RPMI8226 (cell line): ENCODE data around the gene CYP4Z1.
"Not testable (repeated sequence)": the region's sequence is repeated elsewhere in the genome, so short reads cannot be mapped to it uniquely, and the experiment has no call there.

ENCODE experiments used
- DNase-seq: peaks from one replicate; pipeline ENCODE4 v3.0.0-alpha.2; 2015

The CYP4Z1 gene

DNA sequence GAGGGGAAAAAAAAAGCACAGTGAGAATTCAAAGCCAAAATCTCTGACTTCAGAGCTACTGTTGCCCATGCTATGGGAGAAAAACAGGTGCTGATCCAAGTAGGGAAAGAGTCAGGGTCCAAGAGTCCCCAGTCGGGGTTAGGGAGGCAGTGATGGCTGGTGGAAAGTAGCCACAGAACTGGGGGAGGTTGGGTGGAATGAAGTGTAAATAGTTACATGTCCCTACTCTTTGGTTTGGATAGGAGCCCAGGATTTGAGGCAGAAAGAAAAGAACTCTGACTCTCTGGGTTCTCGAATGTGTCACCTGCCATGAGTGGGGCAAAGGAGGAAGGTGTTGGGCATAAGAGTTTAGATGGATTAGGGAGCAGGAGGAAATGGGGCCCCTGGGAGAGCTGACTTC lies 61.8 kb downstream of the CYP4Z1 start:
- not testable (repeated sequence) for DNase-seq

DNA sequence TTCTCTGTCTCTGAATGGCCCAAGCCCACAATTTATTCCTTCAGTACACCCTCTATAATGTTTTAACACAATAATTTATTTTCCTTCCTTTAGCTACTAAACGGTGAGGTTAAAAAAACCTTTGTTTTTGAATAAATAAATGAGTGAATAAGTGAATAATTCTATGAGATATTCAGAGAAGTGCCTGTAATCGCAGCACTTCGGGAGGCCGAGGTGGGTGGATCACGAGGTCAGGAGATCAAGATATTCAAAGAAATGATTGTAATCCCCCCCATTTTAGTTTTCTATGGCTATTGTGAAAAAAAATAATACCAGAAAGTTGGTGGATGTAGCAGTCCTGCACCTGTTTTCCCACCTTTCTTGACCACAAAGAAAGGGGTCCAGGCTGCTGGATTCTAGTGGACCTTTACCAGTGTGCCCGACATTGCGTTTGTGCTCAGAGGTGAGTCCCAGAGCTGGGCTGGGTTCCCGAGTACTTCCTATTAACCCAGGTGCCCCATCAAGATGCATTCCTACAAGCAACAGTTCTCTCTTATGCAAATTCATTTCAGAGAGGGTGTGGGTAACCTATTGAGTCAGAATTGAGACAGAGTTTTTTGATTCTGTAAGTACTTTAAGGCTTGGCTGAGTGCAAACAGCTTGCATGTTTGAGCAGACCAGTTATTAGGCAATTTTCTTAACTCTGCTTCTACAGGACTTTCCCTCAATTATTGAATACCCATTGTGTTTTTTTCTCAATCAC lies 62.6 kb downstream of the CYP4Z1 start:
- not testable (repeated sequence) for DNase-seq

DNA sequence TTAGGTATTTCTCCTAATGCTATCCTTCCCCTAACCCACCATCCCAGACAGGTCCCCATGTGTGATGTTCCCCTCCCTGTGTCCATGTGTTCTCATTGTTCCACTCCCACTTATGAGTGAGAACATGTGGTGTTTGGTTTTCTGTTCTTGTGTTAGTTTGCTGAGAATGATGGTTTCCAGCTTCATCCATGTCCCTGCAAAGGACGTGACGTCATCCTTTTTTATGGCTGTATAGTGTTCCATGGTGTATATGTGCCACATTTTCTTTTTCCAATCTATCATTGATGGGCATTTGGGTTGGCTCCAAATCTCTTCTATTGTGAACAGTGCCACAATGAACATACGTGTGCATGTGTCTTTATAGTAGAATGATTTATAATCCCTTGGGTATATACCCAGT lies 65.6 kb downstream of the CYP4Z1 start:
- DNase-seq, result not testable (repeated sequence)

DNA sequence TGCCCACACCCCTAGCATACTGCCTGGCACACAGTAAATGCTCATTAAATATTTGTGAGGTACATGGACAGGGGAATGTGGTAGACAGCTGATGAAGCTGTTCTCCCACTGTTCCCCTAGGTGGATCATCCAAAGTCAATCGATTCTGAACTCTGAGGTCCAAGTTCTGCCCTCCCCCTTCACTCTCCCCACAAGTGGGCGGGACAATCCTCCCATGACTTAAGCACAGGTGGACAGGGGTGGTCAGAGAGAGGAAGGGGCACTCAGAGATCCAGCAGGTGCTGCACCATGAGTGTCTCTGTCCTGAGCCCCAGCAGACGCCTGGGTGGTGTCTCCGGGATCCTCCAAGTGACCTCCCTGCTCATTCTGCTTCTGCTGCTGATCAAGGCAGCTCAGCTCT lies 70.2 kb downstream of the CYP4Z1 start, which contains the start of gene CYP4A22:
CYP4A22 (plus strand) TSS at position 244 of the 400 bp plus-strand sequence; CDS start at position 289, 45 bp downstream.
- DNase-seq, result no peak

DNA sequence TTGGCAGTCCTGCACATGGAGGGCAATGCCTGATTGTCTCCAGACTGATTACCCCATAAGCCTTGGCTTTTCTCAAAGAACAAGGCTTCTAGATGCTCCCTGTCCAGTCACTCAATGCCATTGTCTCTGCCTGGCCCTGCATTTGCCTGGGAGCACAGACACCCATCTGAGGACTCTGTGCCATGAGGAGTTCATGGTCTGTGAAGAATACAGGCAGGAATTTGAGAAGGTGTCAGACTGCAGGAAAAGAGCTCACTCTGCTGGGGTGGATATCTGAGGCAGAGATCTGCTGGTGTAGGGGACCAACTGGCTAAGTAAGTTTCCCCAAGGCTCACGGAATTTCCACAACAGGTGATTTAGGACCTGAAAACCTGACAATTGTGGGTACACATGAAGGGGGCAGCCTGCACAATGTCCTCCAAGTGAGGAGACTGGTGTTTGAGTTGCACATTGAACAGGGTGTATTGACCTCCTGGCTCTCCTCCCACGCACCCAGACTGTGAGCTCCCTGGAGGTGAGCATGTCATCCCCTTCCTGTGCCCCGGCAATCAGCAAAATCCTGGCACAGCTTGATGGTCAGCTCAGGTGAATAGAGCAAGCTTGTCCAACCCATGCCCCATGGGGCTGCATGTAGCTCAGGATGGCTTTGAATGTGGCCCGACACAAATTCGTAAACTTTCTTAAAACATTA lies 71.0 kb downstream of the CYP4Z1 start:
- no peak for DNase-seq

DNA sequence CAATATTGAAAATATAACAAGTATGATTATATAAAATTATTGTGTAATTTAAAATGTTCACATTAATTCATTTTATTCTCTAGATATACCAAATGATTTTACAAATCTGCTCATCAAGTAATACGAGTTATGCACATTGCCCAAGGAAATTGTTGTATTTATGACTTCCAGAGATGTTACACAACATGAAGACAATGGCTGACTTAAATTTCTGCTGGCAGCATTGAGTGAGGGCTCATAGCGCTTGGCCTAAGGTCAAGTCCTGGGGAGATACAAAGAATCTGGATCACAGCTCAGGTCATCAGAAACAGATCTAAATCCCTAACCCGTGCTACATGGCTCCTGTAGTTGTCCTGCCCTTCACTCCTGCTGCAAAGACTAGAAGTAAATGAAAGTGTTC lies 73.3 kb downstream of the CYP4Z1 start:
- not testable (repeated sequence) for DNase-seq

DNA sequence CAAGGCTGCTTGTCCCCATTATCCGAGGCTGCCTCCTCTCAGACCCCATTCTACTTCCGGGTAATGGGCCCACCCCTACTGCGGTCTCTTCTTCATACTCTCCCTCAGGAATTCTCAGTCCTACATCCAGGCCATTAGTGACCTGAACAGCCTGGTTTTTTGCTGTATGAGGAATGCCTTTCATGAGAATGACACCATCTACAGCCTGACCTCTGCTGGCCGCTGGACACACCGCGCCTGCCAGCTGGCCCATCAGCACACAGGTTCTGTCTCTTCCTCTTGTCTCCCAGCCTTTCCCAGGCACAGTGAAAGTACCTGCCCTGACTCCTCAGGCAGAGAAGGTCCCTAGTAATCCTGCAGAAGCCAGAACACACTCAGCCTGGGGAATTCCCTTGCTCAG lies 76.6 kb downstream of the CYP4Z1 start:
- DNase-seq, result not testable (repeated sequence)

DNA sequence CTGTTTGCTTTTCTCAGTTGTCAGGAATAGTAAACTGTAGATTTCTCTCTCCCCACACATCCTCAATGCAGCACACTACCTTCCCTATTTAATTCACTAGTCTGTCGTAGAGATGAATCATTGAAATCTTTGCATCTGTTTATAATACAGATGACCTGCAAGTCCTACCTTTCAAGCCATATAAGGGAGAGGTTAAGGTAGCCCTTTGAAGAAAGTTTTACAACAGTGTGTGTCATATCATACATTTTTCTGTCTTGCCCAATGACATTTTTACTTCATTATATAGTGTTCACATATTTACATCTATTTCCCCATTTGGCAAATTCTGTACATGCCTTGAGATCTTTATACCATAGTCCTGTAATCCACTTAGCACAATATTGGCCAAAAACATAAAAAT lies 79.5 kb downstream of the CYP4Z1 start:
- not testable (repeated sequence) for DNase-seq

DNA sequence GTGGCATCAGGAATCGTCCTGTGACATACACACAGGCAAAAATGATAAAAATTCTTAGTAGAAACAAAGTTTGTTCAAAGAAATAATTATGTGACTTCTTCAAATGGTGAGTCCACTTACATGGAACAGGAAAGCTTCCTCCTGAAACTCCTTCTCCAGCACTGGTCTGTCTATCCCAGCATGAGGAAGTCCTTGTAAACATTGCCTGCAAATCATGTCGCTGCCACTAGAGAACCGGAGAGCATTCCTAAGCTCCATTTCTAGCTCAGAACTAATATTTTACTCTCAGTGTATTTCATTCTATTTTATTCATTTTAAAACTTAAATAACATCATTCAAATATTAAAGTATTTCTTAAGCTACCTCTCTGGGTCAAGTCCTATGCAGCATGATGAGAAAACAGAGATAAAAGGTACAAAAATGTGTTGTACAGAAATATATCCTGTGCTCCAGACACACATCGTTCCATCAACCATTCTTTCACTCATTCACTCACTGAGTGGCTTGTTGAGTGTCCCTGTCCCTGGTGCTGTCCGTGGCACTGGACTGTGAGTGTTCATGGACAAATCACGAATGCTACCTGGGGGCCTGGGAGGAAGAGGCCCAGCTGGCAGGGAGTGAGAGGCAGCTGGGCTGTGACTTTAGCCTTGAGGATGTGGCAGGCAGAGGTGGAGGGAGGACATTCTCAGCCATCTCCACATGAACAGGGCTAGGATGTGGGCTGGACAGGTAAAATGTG lies 80.2 kb downstream of the CYP4Z1 start:
- no peak for DNase-seq

DNA sequence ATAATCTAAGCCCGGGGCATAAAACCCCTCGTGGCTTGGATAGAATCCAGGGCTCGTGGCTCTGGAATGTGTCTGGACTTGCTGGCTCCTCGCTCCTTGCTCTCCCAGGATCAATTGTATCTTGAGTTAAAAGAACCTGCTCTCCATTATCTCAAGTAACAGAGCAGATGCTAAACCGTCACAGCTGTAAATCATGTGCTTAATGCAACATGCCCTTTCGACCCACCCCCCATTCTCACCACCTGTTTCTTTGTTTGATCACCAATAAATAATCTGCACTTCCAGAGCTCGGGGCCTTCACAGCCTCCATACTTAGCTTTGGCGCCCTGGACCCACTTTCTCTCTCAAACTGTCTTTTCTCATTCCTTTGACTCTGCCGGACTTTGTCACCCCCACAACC lies 82.1 kb downstream of the CYP4Z1 start:
- not testable (repeated sequence) for DNase-seq

DNA sequence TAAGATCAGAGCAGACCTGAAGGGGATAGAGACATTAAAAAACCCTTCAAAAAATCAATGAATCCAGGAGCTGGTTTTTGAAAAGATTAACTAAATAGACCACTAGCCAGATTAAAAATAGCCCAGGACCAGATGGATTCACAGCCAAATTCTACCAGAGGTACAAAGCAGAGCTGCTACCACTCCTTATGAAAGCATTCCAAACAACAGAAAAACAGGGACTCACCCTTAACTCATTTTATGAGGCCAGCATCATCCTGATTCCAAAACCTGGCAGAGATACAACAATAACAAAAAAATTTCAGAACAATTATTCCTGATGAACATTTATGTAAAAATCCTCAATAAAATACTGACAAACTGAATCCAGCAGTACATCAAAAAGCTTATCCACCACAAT lies 89.4 kb downstream of the CYP4Z1 start:
- not testable (repeated sequence) for DNase-seq

DNA sequence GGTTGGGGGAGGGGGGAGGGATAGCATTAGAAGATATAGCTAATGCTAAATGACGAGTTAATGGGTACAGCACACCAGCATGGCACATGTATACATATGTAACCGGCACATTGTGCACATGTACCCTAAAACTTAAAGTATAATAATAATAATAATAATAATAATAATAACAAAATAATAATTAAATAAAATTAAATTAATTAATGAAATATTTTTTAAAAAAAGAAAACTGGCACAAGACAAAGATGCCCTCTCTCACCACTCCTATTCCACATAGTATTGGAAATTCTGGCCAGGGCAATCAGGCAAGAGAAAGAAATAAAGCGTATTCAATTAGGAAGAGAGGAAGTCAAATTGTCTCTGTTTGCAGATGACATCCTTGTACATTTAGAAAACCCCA lies 90.9 kb downstream of the CYP4Z1 start:
- DNase-seq, result not testable (repeated sequence)

DNA sequence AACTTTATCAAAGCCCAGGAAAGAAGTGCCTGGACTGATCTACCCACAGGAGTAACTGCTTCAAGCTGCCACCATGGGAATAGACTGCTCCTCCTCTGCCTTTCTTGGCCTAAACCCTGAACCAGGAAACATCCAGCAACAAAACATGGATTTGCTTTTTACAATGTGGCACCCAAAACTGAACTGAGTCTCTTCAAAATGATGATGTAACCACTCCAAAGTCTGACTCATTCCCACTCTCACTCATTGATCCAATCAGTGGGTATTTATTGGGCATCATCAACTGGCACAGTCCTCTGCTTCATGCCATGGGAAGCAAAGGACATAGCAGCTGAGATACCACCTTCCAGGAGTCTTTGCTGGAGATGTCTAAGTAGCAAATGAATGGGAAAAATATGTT lies 93.7 kb downstream of the CYP4Z1 start:
- no peak for DNase-seq

DNA sequence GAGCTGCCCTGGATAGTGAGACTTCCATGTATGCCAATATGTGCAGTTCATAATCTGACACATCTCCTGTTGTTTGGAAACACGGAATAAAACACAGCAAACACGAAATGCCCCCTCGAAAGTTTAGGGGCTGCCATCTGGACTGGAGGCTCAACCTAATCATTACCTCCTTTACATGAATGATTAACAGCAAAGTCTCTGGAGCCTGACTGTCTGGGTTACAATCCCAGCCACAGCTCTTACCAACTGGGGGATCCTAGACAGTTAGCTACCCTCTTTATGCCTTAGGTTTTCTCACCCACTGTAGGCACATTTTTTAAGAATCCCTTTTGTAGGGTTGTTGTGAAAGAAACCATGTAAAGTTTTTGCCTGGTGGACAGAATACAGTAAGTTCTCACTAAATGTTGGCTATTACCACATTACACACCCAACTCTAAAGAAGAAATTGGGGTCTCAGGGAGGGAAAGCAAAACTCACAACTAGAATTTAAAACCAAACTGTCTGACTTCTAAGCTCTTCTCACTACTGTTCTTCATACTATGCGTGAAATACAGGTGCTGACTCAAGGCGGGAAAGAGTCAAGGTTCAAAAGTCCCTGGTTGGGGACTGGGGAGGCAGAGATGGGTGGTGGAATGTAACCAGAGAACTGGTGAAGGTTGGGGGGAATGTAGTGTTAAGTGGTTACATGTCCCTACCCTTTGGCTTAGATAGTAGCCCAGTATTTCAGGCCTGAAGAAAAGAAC lies 94.4 kb downstream of the CYP4Z1 start:
- DNase-seq, result no peak

DNA sequence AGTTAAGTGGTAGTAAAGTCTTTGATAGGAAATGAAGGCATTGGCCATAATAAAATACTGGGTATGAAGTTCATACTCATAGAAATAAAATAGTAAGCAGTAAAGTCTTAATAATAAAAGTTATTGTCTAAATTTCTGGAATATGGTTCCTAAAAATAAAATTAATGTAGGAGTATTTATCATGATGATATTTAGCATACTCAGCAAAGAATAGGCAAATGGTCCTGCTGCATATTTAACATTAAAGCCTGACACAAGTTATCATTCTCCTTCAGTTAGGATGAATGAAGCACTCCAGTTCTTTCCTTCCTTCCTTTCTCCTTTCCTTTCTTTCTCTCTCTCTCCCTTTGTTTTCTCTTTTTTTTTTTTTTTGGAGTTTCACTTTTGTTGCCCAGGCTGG lies 97.5 kb downstream of the CYP4Z1 start:
- no peak for DNase-seq
